ENCODE data around the gene DENND1C.

DENND1C gene

GRCh38 chr19:6421075-6422014 is 60.2 kb downstream of the DENND1C start:
- DNase-seq: no peak

- DNase-seq: no peak
Observed at GRCh38 chr19:6418562-6418932, 63.0 kb downstream of the DENND1C start.

- DNase-seq: no peak
Observed at GRCh38 chr19:6417713-6418561, 63.6 kb downstream of the DENND1C start.
